ENCODE measurements around the gene APOL4. TPM values are rescaled to one million over a fixed set of nuclear protein-coding genes. Genes with fewer than 3 reads are reported as not detected.
"Not testable (repeated sequence)": the region's sequence is repeated elsewhere in the genome, so short reads cannot be mapped to it uniquely, and the experiment has no call there.

The APOL4 gene
- total RNA-seq, 1 experiment from 2014 or later, result not detected

DNA sequence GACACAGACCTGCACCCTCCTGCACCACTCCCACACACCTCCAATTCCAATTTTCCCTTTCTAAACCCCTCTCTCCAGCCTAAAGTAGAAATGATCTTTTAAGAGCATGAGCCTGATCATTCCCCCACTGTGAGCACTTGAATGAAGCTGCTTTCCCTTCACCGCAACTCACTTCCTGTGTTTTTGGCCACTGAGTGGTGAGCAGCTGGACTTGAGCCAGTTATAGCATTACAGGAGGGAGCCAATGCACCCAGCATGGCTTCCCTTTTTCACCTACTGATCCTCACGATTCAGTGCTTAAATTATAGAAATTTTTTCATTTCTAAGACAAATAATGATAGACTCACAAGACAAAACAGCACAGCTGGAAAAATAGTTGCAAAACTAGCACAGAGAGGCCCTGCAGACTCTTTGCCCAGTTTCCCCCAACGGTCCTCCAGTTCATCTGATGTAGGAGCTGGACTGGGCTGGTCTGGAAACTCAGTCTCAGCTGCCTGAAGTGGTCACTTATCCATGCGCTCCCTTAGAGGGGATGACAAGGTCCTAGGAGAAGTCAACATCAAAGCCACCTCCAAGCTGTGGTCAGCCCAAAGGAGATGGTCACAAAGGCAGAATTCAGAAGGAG, 9.7 kb upstream of the APOL4 start:
- DNase-seq (ENCODE audit: low read depth), result no peak
- in situ Hi-C loops (cut with HindIII; ENCODE audit: low pct_unique_long_range_greater_than_20kb, low sequenced_read_pairs), result no loop called here

DNA sequence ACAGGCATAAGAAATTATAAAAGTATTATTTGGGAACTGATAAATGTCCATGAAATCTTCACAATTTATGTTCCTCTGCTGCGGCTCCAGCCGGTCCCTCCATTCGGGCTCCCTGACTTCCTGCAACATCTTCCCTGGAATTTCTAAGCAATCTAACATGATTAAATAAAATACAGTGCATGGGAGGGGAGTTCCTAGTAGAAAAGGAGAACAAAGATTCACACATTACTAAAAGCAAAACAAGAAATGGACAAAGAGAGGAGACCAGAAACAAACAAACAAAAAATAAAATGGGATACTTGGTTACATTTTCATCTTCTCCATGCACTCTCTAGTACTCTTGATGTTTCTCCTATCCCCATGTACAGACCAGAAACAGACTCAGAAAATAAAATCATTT, 8.6 kb upstream of the APOL4 start:
- DNase-seq (ENCODE audit: low read depth), result no peak
- in situ Hi-C loops (cut with HindIII; ENCODE audit: low pct_unique_long_range_greater_than_20kb, low sequenced_read_pairs), result no loop called here

DNA sequence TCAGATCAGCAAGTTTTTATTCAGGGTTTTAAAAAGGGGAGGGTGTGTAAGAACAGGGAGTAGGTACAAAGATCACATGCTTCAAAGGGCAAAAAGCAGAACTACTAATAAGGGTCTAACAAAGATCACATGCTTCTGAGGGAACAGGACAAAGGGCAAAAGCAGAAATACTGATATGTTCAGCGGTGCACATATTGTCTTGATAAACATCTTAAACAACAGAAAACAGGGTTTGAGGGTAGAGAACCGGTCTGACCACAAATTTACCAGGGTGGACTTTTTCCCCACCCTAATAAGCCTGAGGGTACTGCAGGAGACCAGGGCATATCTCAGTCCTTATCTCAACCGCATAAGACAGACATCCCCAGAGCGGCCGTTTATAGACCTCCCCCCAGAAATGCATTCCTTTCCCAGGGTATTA, 7.9 kb upstream of the APOL4 start:
- in situ Hi-C loops (cut with HindIII; ENCODE audit: low pct_unique_long_range_greater_than_20kb, low sequenced_read_pairs); DNase-seq (ENCODE audit: low read depth): not testable (repeated sequence)

DNA sequence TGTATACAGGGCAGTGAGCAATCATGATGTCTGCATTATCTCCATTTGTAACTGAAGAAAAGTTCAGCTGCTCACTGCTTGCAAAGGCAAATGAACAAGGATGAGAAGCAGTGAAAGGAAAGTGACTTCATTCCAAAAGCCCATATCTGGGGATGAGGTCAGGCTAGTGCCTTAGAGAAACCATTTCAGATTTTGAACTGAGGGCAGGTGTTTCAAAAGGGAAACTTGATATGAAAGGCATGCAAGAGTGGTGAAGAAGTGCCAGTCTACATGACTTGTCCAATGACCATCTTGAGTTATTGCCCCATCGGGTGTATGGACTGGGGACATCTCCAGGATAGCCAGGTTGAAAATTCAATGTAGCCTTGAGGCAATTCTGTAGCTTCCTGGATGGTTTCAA, 7.3 kb upstream of the APOL4 start:
- no peak for DNase-seq (ENCODE audit: low read depth)
- in situ Hi-C loops (cut with HindIII; ENCODE audit: low pct_unique_long_range_greater_than_20kb, low sequenced_read_pairs), result no loop called here

DNA sequence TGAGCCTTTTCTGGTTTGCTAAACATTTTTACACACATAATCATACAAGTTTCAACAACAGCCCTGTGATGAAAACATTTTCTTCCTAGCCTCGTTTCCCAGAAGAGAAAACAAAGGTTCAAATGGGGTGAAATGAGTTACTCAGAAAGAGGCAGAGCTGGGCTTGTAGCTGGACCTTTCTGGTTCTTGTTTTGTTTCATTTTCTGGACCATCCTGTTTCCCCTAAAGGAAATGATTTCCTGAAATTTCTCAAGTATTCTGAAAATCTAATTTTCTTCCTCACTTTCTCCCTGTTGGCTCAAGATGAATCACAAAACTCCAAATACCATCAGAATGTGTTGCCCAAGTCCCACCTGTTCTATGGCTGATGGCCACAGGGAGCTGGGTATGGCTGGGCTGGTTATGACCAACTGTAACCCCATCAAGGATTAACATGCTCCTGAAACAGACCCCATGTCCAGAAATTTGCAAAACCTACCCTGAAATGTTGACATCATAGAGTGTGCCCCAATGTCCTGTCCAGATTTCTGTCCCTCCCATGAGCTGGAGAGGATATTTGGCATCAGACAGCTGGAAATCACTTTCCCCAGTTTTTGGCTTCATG, 6.7 kb upstream of the APOL4 start:
- DNase-seq (ENCODE audit: low read depth), result no peak
- in situ Hi-C loops (cut with HindIII; ENCODE audit: low pct_unique_long_range_greater_than_20kb, low sequenced_read_pairs), result no loop called here

DNA sequence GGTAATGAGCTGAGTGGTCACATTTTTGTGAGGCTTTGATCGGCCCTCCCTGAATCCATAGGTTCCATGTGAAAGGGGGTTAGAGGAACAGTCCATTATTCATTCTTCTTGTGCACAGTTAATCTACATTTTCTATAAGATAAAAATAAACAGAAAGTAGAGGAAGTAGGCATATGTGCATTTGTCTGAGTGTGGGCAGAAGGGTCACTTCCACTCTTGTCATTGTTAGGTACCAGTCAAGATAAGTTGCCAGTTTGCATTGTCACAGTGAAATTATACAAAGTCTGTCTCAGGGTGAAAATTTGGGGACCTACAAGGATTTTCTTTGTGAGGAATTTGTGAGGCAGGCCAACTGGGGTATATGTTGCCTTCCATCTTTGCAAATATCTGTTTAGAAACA, 4.6 kb upstream of the APOL4 start:
- in situ Hi-C loops (cut with HindIII; ENCODE audit: low pct_unique_long_range_greater_than_20kb, low sequenced_read_pairs), result no loop called here
- DNase-seq (ENCODE audit: low read depth), result no peak

DNA sequence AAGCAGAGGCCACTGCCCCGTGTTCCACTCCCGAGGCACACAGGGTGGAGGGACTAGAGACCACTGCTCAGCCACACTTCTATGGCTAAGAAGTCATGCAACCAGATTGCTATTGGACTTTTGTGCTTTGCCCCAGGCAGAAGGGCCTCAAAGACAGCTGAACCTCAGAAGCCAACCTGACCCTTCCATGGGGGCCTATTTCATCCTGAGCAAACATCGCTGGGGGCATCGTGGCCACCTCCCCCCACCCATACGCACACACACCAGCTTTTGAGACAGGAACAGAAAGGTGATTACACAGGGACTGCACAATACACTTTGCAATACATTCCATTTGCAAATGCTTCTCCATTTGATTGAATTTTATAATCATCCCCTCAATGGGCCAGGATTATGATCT, 4.0 kb upstream of the APOL4 start:
- DNase-seq (ENCODE audit: low read depth); in situ Hi-C loops (cut with HindIII; ENCODE audit: low pct_unique_long_range_greater_than_20kb, low sequenced_read_pairs): not testable (repeated sequence)

DNA sequence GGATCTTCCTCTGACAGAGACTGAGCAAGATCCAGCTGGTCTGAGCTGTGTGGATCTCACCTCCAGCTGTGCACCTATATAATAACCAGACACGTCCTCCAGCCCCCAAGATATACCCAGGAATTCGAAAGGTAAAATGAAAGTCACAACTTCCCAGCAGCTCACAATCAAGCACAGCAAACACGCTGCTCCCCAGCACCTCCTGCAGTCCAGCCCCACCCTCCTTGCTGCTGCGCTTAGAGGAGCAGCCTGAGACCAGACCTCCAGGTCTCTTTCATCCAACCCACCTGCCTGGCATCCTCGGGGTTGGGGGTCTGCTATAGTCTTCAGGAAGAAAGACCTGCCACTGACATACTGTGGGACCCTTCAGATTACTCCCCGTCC, 3.0 kb upstream of the APOL4 start:
- in situ Hi-C loops (cut with HindIII; ENCODE audit: low pct_unique_long_range_greater_than_20kb, low sequenced_read_pairs), result no loop called here
- DNase-seq (ENCODE audit: low read depth), result no peak

DNA sequence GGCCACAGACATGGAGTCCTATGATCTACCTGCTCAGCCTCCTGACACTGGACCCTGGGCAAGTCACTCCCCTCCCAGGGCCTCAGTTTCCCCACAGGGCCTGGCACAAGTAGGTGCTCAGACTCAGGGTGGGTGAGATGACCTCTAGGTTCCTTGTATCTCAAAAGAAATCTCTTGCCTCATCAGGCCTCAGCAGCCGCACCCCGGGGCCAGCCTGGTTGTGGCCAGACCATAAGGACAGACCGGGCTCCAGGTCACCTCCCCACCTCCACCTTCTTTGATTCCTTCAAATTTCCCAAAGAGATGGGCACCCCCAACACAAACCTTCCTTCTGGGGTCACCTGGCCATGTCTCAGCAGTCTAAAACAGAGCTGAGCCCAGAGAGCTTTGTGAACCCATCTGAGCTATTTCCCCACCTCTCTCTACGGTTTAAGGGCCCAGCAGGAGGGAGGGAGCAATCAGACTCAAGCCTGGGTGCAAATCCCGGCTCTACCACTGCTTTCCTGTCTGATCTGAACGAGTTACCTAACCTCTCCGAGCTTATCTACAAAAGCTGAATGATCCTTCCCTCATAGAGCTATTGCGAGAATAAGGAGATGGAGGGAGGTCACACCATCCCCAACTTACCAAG, 2.5 kb upstream of the APOL4 start:
- in situ Hi-C loops (cut with HindIII; ENCODE audit: low pct_unique_long_range_greater_than_20kb, low sequenced_read_pairs), result no loop called here
- DNase-seq (ENCODE audit: low read depth), result no peak

DNA sequence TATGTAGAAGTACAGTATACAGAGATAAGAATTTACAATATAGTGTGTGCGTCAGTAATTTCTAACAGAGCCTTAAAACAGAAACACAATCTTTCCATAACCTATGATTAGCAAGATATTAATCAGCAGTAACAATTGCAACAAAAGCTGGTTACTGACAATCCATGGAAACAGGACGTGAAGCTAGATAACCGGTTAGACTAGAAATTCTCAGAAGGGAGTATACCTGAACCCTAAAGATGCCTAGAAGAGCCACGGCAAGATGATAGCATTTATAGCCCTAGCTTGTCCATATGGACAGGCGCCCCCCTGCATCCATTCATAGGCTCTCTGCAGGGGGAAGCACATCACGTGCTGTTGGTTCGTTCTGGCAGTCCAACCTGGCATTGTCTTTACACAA, 1.8 kb upstream of the APOL4 start:
- DNase-seq (ENCODE audit: low read depth); in situ Hi-C loops (cut with HindIII; ENCODE audit: low pct_unique_long_range_greater_than_20kb, low sequenced_read_pairs): not testable (repeated sequence)

DNA sequence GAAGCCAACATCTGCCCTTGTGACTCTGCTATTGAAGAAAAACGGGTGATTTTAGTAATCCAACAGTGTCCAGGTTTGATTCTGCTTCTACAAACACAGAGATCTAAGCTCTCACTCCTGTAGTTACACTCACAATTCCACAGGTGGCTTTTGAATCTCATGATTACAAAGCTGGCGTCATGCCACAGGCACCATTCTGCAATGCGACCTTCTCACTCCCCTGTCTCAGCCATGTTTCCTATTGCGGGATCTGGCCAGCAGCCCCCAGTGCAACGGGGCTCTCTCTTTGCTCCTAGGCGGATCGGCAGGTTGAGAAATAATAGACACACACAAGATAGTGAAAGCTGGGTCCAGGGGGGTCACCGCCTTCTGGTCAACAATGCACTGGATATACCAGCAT, 1.3 kb upstream of the APOL4 start:
- in situ Hi-C loops (cut with HindIII; ENCODE audit: low pct_unique_long_range_greater_than_20kb, low sequenced_read_pairs); DNase-seq (ENCODE audit: low read depth): not testable (repeated sequence)

DNA sequence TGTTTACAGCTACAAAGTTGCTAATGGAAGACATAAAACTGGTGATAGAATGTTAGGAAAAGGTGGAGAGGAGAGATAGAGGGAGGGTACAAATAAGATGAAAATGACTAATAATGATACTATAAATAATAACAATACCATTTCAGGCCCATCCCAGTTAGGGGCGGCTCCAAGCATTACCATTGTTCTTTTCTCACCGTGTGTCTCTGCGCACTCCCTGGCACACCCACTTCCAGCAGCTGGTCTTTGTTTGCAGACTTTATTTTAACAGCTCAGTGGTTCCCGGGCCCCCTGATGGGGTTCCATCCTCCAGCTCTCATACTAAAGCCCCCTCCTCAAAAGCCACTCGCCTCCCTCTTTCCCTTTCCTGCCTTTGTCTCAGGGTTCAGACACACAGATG, 584 bp downstream of the APOL4 start:
- in situ Hi-C loops (cut with HindIII; ENCODE audit: low pct_unique_long_range_greater_than_20kb, low sequenced_read_pairs); DNase-seq (ENCODE audit: low read depth): not testable (repeated sequence)

DNA sequence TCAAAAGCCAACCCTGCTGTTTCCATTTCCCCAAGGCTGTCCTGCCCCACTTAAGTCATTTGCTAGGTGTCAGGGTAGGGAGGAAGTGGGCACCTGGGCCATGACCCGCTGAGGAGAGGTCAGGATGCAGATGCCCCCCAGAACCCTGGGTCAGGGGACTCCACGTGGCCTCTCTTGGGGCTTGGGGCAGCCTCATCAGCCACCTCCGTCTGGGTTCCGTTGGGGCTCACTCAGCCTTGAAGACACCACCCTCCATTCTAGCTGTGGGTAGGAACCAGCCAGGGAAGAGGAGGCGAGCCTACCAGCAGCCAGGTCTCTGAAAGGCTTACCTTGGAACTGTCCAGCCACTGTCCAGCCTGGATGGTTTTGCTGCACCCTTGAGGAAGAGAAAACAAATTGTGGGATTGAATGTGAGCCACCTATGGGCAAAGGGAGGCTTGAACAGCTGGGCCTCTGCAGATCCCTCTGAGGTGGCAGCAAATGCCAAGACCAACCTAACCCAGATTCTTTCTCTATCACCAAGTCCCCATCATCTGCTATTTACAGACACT, 2.5 kb downstream of the APOL4 start:
- in situ Hi-C loops (cut with HindIII; ENCODE audit: low pct_unique_long_range_greater_than_20kb, low sequenced_read_pairs), result no loop called here
- peak; percentile 4 for DNase-seq (ENCODE audit: low read depth)

DNA sequence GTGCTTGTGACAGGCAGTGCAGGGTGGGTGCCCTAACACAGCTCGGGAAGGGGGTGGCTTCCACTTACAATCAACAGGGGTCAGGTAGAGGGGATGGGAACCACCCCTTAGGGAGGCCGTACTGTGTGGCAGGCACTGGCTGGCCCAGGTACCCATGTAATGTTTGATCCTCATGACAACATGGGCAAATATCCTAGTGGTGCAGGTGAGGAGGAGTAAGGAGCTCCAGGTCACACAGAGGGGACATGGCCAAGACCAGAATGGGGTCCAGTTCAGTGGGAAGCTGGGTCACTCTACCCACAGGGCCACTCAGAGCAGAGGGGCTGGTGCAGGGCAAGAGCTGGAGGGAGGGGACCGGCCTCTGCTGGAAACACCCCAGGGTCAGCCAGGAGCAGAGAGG, 3.1 kb downstream of the APOL4 start:
- no peak for DNase-seq (ENCODE audit: low read depth)
- in situ Hi-C loops (cut with HindIII; ENCODE audit: low pct_unique_long_range_greater_than_20kb, low sequenced_read_pairs), result no loop called here

DNA sequence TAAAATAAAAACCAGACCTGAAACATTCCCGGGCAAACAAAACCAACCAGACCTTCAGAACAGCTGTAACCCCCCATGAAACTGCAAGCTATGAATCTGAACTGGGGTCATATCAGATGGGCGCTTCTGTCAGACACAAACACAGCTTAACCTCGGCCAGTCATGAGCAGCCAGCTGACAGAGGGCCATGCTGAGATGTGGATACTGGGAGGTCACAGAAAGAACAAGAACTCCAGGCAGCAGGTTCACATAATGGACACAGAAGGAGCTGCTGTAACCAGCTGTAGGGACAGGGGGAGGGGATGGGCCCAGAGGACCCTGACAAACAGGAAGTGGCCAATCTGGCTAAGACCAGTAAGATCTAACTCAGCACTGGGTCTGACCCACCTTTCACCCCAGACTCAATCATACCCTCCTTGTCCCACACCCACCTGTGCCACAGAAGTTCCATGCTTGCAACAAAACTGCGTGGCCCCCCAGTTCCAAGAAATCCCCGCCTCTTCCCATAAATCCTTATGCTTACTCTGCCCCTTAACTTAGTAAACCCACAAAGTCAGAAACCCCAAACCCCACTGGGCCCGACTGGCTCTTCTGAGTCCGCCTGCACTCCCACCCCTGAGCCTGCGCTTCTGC, 4.0 kb downstream of the APOL4 start:
- in situ Hi-C loops (cut with HindIII; ENCODE audit: low pct_unique_long_range_greater_than_20kb, low sequenced_read_pairs), result no loop called here
- DNase-seq (ENCODE audit: low read depth), result no peak

DNA sequence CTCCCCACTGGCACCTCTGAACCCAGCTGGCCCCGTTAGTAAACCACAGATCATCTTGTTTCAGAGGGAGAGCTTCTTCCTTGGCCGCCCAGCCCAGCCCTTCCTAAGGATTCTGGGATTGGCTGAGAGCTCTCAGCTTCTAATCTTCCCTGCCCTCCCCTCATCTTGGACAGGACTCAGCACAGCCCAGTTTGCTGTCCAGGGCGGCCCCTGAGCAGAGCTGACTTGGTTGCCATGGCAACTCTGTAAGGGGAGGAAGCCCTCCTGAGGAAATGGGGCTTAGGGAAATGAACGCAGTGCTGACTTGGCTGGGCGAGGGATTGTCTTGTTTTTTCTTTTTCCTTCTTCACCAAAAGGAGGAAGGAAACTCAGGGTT, 4.6 kb downstream of the APOL4 start:
- in situ Hi-C loops (cut with HindIII; ENCODE audit: low pct_unique_long_range_greater_than_20kb, low sequenced_read_pairs), result no loop called here
- no peak for DNase-seq (ENCODE audit: low read depth)

DNA sequence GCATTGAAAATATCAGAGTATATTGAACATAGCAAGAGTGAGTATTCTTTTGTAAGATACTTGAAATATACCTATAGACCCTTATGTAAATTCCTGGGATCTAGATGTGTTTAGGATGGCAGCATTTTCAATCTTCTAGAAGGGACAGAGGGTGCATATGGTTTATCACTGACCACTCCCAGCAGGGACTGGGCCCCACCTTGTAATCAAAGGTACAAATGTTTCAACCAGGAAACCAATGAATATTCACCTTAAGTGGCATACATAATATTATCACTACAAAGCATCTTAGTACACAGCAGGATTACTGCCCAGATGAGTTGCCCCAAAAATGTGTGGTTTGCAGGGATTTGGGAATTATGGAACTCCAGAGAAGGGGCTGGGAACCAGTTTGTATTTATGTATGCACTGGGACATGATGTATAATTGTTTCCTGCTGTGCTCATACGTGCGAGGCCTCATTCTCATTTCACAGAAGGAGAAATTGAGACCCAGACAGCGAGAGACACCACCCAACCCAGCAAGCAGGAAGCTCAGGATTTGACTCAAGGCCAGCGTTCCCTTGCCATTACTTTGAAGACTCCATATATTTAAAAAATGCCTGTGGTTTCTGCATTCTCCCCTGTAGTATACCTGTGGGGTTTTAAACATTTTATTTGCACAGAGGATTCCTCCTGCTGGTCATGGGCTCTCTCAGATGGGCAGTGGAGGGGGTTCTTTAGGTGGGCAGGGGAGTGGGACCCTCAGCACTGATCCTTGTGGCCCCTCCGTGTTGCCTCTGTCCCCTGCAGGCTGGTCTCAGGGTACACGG, 5.2 kb downstream of the APOL4 start:
- in situ Hi-C loops (cut with HindIII; ENCODE audit: low pct_unique_long_range_greater_than_20kb, low sequenced_read_pairs), result no loop called here
- no peak for DNase-seq (ENCODE audit: low read depth)

DNA sequence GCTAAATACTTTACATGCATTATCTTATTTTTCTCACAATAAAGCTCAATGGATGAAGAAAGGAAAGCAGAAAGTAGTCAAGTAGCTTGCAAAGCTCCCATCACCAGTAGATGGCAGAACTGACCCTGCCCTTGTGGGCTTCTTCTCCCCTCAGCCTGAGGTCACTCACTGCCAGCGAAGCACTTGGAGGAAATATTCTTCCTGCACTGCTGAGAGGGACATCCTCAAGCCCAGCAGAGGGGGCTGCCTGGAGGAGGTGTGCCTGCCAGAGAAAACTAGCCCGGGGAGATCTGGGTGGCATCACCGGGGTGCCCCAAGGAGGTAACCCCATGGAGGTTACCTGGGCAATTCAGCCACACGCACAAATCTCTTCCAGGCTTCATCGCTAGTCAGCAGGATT, 6.6 kb downstream of the APOL4 start:
- peak; percentile 61 for DNase-seq (ENCODE audit: low read depth)
- in situ Hi-C loops (cut with HindIII; ENCODE audit: low pct_unique_long_range_greater_than_20kb, low sequenced_read_pairs), result no loop called here

All from Caki2 (cell line).